NCI-H526 (cell line): Measurements from ENCODE around the gene RPL35.
"Not testable (repeated sequence)": the region's sequence is repeated elsewhere in the genome, so short reads cannot be mapped to it uniquely, and the experiment has no call there.

ENCODE experiments used
- DNase-seq, 2 experiments: peaks; one replicate each; lab custom pipeline; 2025; lab: John Stamatoyannopoulos, UW

Gene RPL35

DNA sequence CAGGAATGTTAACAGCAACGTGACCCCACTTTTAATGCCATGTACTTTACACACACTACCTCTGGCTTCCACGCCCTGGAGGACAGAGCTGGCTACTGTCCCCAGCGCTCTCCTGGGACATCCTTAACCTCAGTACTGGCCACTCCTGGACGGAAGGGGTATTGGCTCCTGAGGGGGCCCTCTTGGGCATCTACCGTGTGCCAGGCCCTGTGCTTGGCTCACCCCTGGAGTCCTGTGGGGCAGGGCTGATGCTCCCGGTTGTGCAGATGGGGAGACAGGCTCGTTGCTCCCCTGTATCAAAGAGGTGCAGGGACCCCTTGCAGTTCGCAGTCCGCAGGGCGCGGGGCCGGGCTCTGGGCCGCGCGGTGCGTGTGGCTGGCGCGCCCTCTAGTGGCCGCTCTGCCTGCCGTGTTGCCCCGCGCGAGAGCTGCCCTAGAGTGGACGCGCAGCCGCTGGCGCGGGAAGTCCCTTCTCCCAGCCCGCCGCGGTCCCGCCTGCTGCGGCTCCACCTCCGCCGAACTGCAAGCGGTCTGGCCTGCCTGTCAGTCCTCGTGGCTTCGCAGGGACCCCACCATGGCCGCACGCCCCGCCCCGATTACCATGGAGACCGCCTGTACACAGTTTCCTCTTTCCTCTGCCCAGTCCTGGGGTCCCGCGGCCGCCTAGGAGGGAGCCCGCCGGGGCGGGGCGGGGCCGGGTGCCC is 8.8 kb downstream of the RPL35 start, which contains the start of gene WDR38:
Gene WDR38 (plus strand): TSS at position 632 of the 703 bp plus-strand sequence. CDS start 72 bp downstream, outside the sequence.
- DNase-seq: peak; percentile 21 to 73

DNA sequence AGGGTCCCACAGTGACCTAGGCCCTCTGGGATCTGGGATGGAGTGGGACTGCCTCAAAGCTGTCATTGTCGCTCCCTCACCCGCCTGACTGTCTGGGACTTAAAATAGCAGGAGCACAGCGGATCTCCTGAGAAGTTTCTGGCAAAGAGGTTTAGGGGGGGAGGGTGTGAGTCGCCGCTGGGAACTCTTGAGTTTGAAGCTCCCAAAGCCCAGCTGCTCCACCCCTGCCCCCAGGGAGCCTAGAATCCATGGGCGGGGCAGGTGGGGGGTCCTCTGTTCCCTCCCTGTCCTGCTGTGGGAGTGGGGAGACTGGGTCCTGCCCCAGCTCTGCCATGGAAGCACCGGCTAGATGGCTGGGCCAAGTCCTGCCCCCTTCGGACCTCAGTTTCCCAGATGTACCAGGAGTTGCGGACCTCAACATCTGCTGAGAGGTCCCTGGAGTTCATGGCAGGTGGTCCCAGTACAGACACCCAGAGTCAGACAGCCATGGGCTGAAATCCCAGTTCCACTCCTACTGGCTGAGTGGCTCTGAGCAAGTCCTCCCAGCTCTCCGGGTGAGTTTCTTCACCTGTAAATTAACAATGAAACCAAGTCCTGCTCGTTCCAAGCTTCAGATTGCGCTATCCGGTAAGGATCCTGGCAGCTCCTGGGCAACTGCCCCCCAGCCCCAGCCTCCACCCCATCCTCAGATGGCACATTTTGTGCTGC is 9.5 kb downstream of the RPL35 start:
- DNase-seq: no peak

DNA sequence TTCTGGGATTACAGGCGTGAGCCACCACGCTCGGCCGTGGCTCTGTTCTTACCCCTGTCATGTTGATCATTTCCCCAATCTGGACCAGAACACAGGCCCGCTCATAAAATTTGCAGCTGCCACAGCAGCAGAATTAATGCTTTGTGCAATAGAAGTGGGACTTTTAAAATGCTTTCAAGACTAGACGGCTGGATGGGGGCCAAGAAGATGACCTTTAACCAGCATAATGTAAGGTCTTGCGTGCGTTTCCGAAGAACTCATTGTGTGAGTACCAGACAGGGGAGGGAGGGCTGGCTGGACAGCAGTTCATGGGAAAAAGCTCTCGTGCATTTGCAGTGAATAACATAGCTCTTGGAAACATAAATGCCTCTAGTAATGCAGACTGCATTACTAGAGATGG is 12.0 kb downstream of the RPL35 start:
- no peak for DNase-seq

DNA sequence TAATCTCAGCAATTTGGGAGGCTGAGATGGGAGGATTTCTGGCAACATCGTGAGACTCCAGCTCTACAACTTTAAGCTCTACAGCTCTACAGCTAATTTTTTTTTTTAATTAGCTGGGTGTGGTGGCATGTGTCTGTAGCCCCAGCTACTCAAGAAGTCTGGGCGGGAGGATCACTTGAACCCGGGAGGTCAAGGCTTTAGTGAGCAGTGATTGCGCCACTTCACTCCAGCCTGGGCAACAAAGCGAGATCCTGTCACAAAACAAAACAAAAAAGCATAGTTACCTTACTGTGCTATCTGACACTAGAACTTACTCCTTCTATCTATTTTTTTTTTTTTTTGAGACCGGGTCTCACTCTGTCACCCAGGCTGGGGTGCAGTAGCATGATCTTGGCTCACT is 14.8 kb downstream of the RPL35 start:
- DNase-seq: no peak

DNA sequence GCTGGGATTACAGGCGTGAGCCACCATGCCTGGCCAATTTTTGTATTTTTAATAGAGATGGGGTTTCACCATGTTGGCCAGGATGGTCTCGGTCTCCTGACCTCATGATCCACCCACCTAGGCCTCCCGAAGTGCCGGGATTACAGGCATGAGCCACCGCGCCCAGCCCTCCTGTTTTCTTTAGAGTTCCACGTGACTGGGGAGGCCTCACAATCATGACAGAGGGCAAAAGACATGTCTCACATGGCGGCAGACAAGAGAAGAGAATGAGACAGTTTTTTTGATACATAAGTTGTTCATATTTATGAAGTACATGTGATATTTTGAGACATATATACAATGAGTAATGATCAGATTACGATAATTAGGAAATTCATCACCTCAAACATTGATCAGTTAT is 15.3 kb downstream of the RPL35 start:
- DNase-seq: not testable (repeated sequence)

DNA sequence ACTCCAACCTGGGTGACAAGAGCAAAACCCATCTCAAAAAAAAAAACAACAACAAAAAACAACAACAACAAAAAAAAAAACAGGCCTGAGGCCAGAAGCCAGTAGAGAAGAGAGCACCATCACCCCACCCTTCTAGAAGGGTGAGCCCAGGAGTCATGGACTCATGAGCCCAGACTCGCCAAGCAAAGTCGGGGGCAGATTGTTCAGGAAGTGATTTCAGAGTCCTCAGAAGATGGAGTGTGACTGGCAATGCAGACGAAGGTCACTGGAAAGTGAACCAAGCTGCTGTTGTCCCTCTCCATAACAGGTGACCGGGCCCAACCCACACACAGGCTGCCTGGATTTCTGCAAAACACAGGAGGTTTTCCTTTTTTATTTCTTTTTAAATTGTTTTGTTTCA is 17.5 kb downstream of the RPL35 start:
- DNase-seq: no peak

DNA sequence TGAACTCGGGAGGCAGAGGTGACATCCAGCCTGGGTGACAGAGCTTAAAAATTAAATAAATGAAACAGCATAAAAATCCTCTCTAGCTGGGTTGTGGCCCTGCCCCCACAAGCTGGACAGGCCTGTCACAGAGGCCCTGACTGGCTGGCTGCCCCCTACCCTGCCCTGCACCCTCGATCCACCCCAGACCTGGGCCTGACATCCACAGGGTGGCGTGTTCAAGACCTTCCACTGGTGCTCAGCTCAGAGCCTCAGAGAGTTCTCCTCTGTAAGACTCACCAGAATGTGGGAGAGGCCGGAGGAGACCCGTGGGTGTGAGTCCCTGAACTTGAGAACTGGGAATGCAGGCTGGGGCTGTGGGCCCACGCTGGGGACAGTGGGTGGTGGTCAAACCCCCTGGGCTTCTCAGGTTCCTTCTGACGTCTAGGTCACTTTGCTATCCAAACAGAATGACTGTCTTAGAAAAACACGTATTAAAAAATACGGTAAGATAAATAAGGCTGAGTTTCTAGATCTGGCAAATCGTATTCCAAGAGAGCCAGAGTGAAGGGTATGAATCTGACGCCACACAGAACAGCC is 18.2 kb downstream of the RPL35 start:
- no peak for DNase-seq

DNA sequence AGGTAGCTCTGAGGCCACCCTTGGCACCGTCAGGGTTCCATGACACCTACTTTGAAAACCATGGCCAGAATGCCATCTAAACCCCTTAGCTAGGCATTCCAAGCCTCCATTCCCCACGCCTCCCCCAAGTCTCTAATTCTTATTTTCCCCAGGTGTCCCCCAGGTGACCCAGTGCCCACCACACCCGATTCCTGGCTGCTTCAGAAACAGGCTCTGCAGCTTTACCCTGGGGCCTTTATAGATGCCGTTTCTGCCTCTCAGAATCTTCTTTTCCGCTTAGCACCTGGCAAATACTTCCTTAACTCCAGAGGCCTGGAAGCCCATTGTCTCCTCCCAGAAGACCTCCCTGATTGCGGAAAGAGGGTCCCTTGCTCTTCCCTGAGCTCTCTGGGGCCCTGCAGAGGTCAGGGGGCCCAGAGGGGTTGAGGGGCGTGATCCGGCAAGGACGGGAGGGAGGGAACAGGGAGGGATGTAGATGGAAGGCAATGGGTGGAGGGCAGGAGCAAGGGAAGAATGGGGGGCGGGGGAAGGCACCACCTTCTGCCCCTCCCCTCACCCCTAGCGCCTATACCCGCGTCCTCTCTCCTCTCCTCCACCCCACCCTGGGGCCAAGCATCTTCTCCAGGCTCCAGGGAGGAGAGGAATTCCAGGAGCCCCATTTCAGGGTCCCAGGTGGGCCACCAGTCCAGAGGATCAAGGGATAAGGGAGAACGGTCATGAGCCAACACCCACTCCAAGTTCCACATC is 20.5 kb downstream of the RPL35 start:
- DNase-seq: peak in 1 of 2 experiments; percentile 2

DNA sequence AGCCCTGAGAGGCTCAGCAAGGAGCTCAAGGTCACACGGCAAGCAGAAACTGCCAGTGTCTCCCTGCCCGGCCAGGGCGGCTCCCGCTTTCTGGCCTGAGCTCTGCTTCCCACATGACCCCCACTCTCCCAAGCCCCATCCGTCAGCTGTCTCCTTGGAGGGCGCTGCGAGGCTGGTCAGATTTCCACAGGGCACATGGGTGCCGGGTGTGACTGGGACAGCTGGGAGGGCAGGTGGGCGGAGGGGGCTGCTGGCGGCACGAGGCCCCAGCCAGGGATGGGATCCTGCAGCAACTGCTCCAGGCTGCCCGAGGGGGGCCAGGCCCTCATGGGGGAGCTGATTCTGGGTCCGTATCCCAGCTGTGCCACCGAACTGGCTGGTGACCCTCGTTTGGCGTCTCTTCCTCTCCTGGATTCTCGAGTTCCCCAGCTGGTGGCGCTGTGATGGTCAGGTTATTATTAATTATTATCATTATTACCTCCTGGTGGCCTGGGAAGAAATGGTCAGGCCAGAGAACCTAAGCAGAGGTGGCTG is 21.4 kb downstream of the RPL35 start:
- DNase-seq: peak in 1 of 2 experiments; percentile 11

DNA sequence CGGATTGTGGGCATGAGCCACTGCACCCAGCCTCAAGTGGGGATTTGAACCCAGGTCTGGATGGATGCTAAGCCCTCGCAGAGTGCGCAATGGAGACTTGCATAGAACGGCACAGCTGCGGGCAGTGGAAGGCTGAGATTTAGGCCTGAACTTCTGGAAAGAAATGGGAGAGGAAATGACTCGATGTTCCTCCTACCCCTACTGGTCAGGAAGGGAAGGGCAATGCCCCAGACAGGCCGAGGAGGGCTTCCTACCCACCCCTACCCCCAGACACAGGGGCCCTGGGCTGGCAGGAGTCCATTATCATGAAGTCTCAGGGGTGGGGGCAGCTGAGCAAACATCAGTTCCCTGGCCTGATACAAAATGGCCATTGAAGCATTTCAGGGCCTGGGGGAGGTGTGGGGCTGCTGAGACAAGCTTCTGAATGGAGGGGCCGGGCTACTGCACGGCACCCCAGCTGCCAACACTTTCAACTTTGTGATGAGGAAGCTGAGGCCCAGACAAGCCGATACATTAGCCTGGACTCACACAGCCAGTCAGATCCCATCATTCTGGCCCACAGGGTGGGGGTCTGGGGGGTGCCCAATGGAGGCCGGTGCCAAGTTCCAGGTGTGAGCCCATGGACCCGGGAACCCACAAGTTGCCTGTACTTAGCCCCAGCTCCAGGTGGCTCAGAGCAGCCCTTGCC is 22.0 kb downstream of the RPL35 start:
- DNase-seq: no peak

DNA sequence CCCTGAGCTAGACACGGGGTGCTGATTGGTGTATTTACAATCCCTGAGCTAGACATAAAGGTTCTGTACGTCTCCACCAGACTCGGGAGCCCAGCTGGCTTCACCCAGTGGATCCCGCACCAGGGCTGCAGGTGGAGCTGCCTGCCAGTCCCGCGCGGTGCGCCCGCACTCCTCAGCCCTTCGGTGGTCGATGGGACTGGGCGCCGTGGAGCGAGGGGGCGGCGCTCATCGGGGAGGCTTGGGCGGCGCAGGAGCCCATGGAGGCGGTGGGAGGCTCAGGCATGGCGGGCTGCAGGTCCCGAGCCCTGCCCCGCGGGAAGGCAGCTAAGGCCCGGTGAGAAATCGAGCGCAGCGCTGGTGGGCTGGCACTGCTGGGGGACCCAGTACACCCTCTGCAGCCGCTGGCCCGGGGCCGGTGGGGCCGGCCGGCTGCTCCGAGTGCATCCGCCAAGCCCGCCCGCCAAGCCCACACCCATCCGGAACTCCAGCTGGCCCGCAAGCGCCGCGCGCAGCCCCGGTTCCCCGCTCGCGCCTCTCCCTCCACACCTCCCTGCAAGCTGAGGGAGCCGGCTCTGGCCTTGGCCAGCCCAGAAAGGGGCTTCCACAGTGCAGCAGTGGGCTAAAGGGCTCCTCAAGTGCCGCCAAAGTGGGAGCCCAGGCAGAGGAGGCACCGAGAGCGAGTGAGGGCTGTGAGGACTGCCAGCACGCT is 23.0 kb downstream of the RPL35 start:
- not testable (repeated sequence) for DNase-seq

DNA sequence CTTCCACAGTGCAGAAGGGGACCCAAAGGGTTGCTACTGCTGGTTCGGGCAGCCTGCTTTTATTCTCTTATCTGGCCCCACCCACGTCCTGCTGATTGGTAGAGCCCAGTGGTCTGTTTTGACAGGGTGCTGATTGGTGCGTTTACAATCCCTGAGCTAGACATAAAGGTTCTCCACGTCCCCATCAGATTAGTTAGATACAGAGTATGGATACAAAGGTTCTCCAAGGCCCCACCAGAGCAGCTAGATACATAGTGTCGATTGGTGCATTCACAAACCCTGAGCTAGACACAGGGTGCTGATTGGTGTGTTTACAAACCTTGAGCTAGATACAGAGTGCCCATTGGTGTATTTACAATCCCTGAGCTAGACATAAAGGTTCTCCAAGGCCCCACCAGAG is 23.6 kb downstream of the RPL35 start:
- not testable (repeated sequence) for DNase-seq

DNA sequence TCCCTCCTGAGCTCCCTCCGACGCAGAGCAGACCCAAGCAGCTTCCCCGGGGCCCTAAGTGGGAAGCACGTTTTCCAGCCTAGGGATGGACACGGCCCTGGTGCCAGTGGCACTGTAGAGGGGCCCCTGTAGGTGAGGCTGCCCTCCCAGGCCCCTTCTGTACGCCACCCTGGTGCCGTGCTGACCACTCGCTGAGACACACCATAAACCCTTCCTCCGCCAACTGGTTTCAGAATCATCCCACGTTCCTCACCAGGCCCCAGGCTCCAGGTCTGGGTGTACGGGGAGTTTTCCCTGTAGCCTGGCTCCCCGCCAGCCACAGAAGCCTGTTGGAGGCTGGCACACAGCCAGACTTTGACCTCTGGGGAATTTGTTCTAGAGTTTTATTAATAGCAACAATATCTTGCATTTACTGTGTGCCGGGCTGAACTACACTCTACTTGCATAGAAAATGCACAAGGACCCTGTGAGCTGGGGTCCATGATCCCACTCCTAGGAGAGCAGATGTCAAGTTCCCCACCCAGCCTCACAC is 26.7 kb downstream of the RPL35 start:
- DNase-seq: peak in 1 of 2 experiments; percentile 64

DNA sequence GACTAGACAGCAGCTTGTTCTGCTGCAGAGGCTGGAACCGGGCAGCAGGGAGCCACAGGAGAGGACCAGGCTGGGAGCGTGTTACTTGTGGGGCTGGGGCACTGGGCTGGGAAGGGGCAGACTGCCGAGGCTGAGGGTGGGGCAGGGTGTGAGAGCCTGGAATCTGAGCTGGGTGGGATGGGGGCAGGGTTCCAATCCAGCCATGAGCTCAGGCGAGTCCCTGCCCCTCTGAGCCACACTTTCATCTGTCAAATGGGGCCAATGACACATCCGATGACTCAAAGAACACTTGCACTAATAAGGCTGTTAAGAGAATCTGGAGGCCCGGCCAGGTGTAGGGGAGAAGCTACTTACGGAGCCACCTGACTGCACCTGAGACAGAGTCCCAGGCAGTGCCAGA is 27.2 kb downstream of the RPL35 start:
- no peak for DNase-seq

DNA sequence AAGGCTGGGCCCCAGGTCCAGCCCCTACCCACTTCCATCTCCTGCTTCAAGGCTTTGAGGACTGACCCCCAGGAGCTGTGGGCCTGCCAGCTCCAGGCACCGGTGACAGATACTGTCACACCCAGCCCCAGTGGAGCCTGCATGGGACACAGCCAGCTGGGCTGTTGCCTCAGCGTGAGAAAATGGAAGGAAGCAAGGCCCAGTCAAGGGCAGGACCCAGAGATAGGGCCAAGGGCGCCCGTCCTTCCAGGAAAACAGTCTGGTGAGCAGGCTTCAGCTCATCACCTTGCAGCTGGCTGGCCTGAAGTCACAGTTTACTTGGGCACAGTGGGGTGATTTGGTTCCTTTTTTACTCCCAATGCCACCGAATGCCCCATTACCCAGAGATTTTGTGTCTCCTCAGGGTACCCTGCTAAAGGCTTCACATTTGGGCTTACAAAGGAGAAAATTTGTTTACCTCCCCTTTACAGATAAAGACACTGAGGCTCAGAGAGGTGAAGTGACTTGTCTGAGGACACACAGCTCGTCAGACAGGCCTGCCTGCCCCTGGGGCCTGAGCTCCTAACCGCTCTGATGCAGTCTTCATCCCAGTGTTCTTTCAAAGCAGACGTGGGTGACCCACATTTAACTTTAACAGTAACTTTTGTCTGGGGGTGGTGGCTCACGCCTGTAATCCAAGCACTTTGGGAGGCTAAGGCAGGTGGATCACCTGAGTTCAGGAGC is 30.0 kb downstream of the RPL35 start:
- DNase-seq: no peak

DNA sequence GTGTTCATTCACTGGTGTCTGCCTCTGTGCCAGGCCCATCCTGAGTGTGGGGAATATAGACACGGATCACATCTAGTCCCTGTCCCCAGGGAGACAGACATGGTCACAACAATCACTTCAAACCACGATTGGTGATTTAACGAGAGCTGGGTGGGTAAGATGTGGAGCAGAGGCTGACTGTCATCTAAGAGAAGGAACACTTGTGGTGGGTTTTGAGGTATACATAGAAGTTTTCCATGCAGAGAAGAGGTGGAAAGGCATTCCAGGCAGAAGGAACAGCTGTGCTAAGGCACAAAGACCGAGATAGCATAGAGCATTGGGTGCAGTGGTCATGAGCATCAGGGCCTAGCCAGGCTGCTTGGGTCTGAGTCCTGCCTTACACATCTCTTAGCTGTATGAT is 31.2 kb downstream of the RPL35 start:
- DNase-seq: no peak

DNA sequence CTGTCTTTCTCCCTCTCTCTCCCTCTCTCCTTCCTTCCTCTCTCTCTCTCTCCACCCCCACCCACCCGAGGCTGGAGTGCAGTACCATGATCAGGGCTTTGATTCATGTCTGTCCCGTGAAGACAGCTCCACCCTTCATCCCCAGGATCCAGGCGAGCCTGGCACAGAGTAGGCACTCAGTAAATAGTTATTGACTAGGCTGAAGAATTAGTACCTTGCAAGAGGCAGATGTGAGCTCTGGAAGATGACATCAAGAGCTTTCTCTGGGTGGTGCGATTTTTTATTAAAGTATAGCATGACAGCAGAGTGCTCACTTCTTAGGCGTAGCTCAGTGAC is 32.5 kb downstream of the RPL35 start:
- no peak for DNase-seq

DNA sequence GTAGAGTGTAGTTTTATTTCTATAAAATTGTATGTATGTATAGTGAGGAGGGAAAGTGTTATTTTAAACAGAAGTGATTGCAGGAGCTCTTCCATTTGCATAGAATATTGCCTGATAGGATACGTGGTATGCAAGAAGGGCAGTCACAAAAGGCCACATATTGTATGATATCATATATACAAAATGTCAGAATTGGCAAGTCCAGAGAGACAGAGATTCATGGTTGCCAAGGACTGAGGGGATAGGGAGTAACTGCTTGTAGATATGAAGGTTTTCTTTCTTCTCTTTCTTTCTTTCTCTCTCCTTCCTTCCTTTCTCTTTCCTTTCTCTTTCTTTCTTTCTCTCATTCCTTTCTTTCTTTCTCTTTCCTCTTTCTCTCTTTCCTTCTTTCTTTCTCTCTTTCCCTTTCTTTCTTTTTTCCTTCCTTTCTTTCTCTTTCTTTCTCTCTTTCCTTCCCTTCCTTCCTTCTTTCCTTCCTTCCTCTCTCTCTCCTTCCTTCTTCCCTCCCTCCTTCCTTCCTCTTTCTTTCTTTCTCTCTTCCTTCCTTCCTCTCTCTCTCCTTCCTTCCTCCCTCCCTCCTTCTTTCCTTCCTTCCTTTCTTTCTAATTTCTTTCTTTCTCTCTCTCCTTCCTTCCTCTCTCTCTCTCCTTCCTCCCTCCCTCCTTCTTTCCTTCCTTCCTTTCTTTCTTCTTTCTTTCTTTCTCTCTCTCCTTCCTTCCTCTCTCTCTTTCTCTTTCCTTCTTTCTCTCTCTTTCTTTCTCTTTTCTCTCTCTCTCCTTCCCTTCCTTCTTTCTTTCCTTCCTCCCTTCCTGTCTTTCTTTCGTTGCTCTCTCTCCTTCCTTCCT is 33.0 kb downstream of the RPL35 start:
- DNase-seq: no peak
